Heart right ventricle (tissue), 16 donors: Measurements from ENCODE around the gene PGM1. TPM values are rescaled to one million over a fixed set of nuclear protein-coding genes. Genes with fewer than 3 reads are reported as not detected.

ENCODE experiments used
- ATAC-seq, 8 donors: fragments of 200-7000 bp; cut with Tn5 transposase; one replicate each; pipeline ENCODE4 v1.9.1; 2020; ENCODE audit warnings: mild to moderate bottlenecking in 8 of 8, moderate library complexity in 8 of 8, moderate number of reproducible peaks in 1 of 8
- DNase-seq, 2 donors: peaks; one replicate each; pipeline ENCODE4 v3.0.0-alpha.2; 2020
- H3K27ac ChIP-seq, 10 donors: fragments of 200-600 bp; sonication (generic) in 2 of 10; one replicate each; pipeline versions ENCODE4 v1.5.0 to v1.8.0; 2020 to 2022; ENCODE audit warnings: mild to moderate bottlenecking in 3 of 10
- H3K27me3 ChIP-seq, 7 donors: fragments of 200-600 bp; one replicate each; pipeline ENCODE4 v1.8.0; 2021 to 2022; ENCODE audit warnings: mild to moderate bottlenecking in 2 of 7
- H3K36me3 ChIP-seq, 9 donors: fragments of 200-600 bp; sonication (generic) in 1 of 9; one replicate each; pipeline versions ENCODE4 v1.5.0 to v1.8.0; 2020 to 2022; ENCODE audit warnings: mild to moderate bottlenecking in 2 of 9
- H3K4me1 ChIP-seq, 9 donors: fragments of 200-600 bp; sonication (generic) in 1 of 9; one replicate each; pipeline versions ENCODE4 v1.5.0 to v1.8.0; 2020 to 2022; ENCODE audit warnings: mild to moderate bottlenecking in 4 of 9
- H3K4me3 ChIP-seq, 10 donors: fragments of 200-600 bp; sonication (generic) in 2 of 10; one replicate each; pipeline versions ENCODE4 v1.5.0 to v1.8.0; 2020 to 2022; ENCODE audit warnings: mild to moderate bottlenecking in 7 of 10, moderate library complexity in 2 of 10
- H3K9me3 ChIP-seq, 11 donors: fragments of 200-600 bp in 10 of 11; sonication (generic) in 2 of 11; one replicate each; pipeline versions ENCODE4 v1.5.0 to v1.8.0; 2013 to 2022; ENCODE audit warnings: mild to moderate bottlenecking in 2 of 11, control low read depth in 1 of 11, moderate library complexity in 1 of 11
- CTCF ChIP-seq, 9 donors: fragments of 200-600 bp; sonication (generic) in 2 of 9; IDR thresholded peaks; one replicate each; pipeline versions ENCODE4 v1.5.0 to v1.8.0; 2021 to 2022; ENCODE audit warnings: antibody characterized with exemption in 9 of 9, mild to moderate bottlenecking in 5 of 9, moderate library complexity in 1 of 9
- WGBS, 2 donors: extraction: QIAGEN DNeasy Blood & Tissue Kit; methylation state at CpG; one replicate each; pipeline ENCODE4 v1.1.7; 2013; ENCODE audit warnings: inconsistent platforms in 1 of 2; 5-methylcytosine and 5-hydroxymethylcytosine counted together
- intact Hi-C, 10 donors: fragments of 100-400 bp; cut with DNase I; formaldehyde crosslinking; loops; one replicate each; pipeline versions ENCODE4 v1.11.1 to v1.14.2; 2022
- polyA plus RNA-seq, 2 donors: library from polyadenylated mRNA; stranded (reverse); fragments of 200-250 nt; gene quantifications; one replicate each; pipeline ENCODE4 v1.2.3, GENCODE V29; 2013
- total RNA-seq, 10 donors: library from RNA; stranded (reverse); fragmentation: NEBNext Ultra II Directional in 3 of 10; extraction: Animal tissue kit (Norgen Biotek cat#: 25700) in 3 of 10; gene quantifications; one replicate each; pipeline versions ENCODE4 v1.2.1 to v1.2.4, GENCODE V29; 2021 to 2023
- donor health status: Arrhythmogenic right ventricular cardiomyopathy.
- donor health status: ischemic (EF 13 %, LVEDD 7.1; RV severe dilation, severe dysfunction).
- donor health status: healthy with polysubstance abuse.
- donor health status: DM: no; HTN: yes; CAD: no.
- donor health status: DM: no; HTN: no; CAD: no.
- donor health status: ischemic (EF 25% LVEDD 6.9; RV normal size, moderate dysfunction).
- donor health status: ischemic (EF 25% LVEDD 5.7; RV mildly dilated, moderate dysfunction).
- donor health status: healthy.
- donor health status: DM: yes; HTN: yes; CAD: no.
- donor health status: Ischemic cardiomyopathy.
- donor health status: ischemic (EF 35%, LVEDD 5.7; RV mildly dilated, moderate dysfunction).
- donor health status: nonischemic (EF 11% LVEDD 7.7; RV severe dilation, severe dysfunction).
- donor health status: DM: yes; HTN: yes; CAD: no.
- donor health status: PGD.
- donor health status: ischemic (EF 29% LVEDD 5.4; RV normal size, mild dysfunction).
- donor health status: nonischemic (EF 23%, LVEDD 6.1; RV moderate dilation, normal function).

PGM1 gene
- total and polyA plus RNA-seq, 12 donors, result 20.4 to 363 (median 251) TPM

DNA sequence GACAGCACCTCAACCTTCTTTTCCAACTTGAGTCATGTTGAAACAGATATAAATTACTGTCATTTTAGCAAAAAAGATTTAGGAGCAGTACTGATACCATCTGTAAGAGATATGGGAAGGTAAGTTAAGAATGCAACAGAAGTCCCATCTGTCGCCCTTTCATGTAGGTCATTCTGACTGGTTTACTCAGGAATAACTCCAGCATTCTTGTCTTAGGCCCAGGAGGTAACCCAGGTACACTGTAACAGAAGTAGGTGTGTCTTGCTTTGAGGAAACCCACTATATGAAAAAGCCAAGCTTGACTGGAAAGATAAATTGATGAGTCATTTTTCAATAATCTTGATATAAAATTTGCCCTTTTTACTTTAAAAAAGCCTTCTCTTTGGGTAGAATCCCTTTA lies 35.4 kb downstream of the PGM1 start:
- no peak for ATAC-seq
- Histone ChIP-seq H3K36me3 (peaks cover 0 to 46% (median 28%) of the 10 kb centered on the region in 9 donors), H3K9me3 (no peaks in the 10 kb centered on the region), H3K4me1 (peaks cover 0 to 31% (median 17%) of the 10 kb centered on the region in 9 donors), H3K4me3 (no peak overlapping the region), H3K27me3 (no peaks in the 10 kb centered on the region), H3K27ac (no peak overlapping the region)
- 91 to 95% methylated on average over 1 of the region's 1 CpG for WGBS, 2 donors
- intact Hi-C loops, result loop anchor here in 1 of 10 donors (5.0 kb wide), 1 partner anchor 34 kb away; no protein-coding TSS in a partner anchor
- no peak for DNase-seq
- no peak for TF ChIP-seq CTCF (IDR thresholded peaks at IDR 0.05)

DNA sequence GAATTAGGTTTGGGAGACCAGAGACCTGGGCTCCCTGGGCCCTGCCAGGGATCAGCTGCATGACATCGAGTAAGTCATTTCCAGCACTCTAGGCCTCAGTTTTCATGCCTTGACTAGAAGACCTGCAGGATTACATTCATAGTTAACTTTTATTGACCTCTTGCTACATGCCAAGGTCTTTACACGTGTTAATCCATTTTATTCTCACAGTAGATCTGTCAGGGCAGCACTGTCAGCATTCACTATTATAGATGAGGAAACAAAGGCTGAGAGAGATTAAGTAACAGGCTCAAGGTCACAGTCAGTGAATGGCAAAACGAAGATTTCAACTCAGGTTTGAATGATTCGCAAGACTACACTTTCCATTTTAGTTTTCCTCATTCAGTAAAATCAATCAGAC lies 37.0 kb downstream of the PGM1 start:
- no peak overlapping the region for H3K4me3 ChIP-seq
- H3K9me3 ChIP-seq, result no peaks in the 10 kb centered on the region
- DNase-seq (no peak), ATAC-seq (no peak)
- H3K27ac ChIP-seq, result no peak overlapping the region
- intact Hi-C loops, result no loop called here
- H3K27me3 ChIP-seq, result no peaks in the 10 kb centered on the region
- TF ChIP-seq CTCF (IDR thresholded peaks at IDR 0.05), result no peak
- peaks cover 0 to 59% (median 28%) of the 10 kb centered on the region in 9 donors for H3K36me3 ChIP-seq
- 70 to 86% methylated on average over 4 of the region's 4 CpGs for whole genome bisulfite sequencing, 2 donors
- peaks cover 0 to 18% (median 8%) of the 10 kb centered on the region in 9 donors for H3K4me1 ChIP-seq

GRCh38 chr1:63630666-63631065 lies 37.5 kb downstream of the PGM1 start:
- no peak for TF ChIP-seq CTCF (IDR thresholded peaks at IDR 0.05)

DNA sequence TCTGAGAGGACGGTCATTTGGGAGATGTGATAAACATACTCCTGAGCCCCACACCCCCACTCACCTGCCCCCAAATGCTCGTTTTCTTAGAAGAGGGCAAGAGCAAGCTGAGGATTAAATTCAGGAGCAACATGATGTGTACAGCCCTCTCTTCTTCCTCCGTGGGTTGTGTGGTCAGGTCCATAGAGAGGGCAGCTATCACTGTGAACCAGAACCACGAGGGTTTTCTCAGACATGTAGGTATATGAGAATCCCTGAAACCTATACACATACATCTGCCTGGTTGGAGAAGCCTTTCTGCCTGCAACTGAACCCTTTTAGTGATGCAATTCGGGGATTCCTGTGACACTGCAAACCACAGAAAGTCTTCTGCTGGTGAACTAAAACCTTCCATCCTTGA lies 38.9 kb downstream of the PGM1 start:
- no peak overlapping the region for H3K4me3 ChIP-seq
- no peak overlapping the region for H3K27ac ChIP-seq
- 86 to 87% methylated on average over 5 of the region's 5 CpGs for WGBS, 2 donors
- no peak for TF ChIP-seq CTCF (IDR thresholded peaks at IDR 0.05)
- H3K9me3 ChIP-seq, result no peaks in the 10 kb centered on the region
- peaks cover 0 to 7% (median 0%) of the 10 kb centered on the region in 9 donors for H3K4me1 ChIP-seq
- no peak for ATAC-seq
- H3K36me3 ChIP-seq, result peaks cover 0 to 78% (median 31%) of the 10 kb centered on the region in 9 donors
- no peak for DNase-seq
- no peaks in the 10 kb centered on the region for H3K27me3 ChIP-seq
- intact Hi-C loops, result no loop called here

More at GRCh38 chr1:63630666-63631065, 37.5 kb downstream of the PGM1 start:
- 79 to 81% methylated on average over 1 of the region's 1 CpG for WGBS, 2 donors
- no peak overlapping the region for H3K27ac ChIP-seq
- H3K27me3 ChIP-seq, result no peaks in the 10 kb centered on the region
- intact Hi-C loops, result no loop called here
- peaks cover 0 to 15% (median 9%) of the 10 kb centered on the region in 9 donors for H3K4me1 ChIP-seq
- H3K9me3 ChIP-seq, result no peaks in the 10 kb centered on the region
- H3K4me3 ChIP-seq, result no peak overlapping the region
- no peak for ATAC-seq
- peaks cover 0 to 63% (median 28%) of the 10 kb centered on the region in 9 donors for H3K36me3 ChIP-seq
- no peak for DNase-seq
